Fibroblast of mammary gland (primary cell): ENCODE measurements around the gene PPP1R14C.

ENCODE experiments used
- DNase-seq: peaks from one replicate; pipeline ENCODE4 v3.0.0-alpha.2; 2010; ENCODE audit warnings: low read depth
- H3K4me3 ChIP-seq: 2 replicates; pipeline ENCODE4 v1.5.1; 2011; ENCODE audit warnings: low read depth, mild to moderate bottlenecking, low read length, moderate library complexity; ENCODE audit not compliant: control insufficient read depth
- TF ChIP-seq, protein P1 (sequence below): conservative IDR thresholded peaks from 2 replicates; pipeline ENCODE4 v1.5.1; 2011; ENCODE audit warnings: low read depth, low read length, inconsistent platforms; ENCODE audit not compliant: control insufficient read depth, insufficient read depth

Gene PPP1R14C

DNA sequence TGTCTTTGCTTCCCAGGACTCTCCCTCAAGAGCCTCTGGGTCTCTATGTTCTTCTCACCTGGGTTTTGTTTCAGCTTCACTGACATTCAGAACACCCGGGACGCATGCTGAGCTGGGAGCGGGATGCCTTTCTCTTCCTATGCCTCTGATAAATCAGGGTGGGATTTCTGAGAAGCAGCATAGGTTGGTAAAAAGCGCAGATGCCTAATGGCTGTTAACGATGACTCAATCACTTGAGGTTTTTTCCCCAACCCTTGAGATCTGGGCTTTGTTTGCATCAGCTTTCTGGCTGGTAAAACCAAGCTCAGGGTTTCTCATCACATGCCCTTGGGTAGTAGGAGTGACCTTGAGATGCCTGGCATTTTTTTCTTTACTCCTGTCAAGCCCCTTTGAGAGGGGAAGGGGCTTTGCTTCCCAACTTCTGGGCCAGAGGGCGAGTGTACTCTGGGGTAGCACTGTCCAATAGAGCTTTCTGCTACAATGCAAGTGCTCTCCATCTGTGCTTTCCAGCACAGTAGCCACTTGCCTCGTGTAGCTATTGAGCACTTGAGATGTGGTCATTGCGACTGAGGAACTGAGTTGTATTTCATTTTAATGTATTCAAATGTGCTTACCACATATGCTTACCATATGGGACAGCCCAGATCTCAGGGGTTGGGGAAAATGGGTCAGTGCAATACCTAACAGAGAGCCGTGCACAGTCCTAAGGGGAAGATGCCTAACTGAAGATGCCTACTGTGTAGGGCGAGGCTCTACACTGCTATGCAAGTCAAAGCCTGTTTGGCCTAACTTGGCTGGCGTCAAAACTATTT lies 69.1 kb downstream of the PPP1R14C start:
- TF ChIP-seq, protein P1, sequence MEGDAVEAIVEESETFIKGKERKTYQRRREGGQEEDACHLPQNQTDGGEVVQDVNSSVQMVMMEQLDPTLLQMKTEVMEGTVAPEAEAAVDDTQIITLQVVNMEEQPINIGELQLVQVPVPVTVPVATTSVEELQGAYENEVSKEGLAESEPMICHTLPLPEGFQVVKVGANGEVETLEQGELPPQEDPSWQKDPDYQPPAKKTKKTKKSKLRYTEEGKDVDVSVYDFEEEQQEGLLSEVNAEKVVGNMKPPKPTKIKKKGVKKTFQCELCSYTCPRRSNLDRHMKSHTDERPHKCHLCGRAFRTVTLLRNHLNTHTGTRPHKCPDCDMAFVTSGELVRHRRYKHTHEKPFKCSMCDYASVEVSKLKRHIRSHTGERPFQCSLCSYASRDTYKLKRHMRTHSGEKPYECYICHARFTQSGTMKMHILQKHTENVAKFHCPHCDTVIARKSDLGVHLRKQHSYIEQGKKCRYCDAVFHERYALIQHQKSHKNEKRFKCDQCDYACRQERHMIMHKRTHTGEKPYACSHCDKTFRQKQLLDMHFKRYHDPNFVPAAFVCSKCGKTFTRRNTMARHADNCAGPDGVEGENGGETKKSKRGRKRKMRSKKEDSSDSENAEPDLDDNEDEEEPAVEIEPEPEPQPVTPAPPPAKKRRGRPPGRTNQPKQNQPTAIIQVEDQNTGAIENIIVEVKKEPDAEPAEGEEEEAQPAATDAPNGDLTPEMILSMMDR: no peak
- no peak overlapping the region for H3K4me3 ChIP-seq
- DNase-seq: peak; percentile 14

DNA sequence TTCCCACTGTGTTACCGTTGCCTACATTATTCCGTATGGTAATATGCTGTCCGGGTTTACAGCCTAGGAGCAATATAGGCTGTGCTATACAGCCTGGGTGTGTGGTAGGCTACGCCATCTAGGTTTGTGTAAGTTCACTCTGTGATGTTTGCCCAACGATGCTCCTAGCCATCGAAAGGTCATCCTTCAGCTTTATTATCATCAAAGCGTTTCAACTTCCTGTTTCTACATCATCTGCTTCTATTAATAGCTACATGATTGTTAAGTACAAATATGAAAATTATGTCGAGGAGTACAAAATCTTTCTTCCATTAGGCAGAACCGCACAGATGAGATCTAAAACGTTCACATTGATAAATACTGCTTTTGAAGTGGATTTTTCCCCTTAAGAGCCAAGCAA lies 69.9 kb downstream of the PPP1R14C start:
- no peak for DNase-seq
- H3K4me3 ChIP-seq: no peak overlapping the region
- TF ChIP-seq, protein P1: no peak

DNA sequence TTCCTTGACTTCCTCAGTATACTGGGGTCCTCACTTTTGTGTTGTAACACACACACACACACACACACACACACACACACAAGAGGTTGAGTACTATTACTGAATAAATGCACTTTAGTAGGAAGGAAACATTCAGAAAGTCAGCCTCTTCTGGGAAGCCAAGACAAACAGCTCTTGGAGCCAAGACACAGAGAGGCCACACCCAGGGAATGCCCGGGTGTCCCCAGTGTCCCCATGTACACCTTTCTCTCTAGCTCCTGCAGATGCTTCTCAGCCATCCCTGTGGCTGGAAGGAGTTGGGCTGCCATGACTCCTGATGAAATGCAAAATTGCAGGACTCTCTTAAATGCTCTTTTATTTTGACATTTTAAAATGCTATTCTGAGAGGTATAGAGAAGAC lies 70.5 kb downstream of the PPP1R14C start:
- no peak for DNase-seq
- no peak overlapping the region for H3K4me3 ChIP-seq
- TF ChIP-seq, protein P1: no peak

DNA sequence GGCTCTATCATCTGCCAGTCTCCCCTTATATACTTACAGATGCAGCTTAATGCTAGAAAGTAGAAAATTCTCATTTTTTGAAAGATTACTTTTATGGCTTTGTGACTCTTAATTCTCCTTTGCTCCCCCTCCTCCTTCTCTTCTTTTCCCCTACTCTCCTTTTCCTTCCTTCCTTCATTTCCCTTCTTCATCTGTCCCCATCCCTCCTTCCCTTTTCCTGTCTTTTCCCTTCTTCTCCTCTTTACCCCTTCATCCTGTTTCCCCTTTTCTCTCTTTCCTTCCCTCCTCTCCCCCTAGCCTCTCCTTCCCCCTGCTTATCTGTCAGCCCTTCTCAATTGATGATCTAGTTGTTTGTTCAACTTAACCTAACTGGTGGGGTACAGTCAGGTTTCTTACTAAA lies 71.5 kb downstream of the PPP1R14C start:
- TF ChIP-seq, protein P1: no peak
- DNase-seq: no peak
- no peak overlapping the region for H3K4me3 ChIP-seq

DNA sequence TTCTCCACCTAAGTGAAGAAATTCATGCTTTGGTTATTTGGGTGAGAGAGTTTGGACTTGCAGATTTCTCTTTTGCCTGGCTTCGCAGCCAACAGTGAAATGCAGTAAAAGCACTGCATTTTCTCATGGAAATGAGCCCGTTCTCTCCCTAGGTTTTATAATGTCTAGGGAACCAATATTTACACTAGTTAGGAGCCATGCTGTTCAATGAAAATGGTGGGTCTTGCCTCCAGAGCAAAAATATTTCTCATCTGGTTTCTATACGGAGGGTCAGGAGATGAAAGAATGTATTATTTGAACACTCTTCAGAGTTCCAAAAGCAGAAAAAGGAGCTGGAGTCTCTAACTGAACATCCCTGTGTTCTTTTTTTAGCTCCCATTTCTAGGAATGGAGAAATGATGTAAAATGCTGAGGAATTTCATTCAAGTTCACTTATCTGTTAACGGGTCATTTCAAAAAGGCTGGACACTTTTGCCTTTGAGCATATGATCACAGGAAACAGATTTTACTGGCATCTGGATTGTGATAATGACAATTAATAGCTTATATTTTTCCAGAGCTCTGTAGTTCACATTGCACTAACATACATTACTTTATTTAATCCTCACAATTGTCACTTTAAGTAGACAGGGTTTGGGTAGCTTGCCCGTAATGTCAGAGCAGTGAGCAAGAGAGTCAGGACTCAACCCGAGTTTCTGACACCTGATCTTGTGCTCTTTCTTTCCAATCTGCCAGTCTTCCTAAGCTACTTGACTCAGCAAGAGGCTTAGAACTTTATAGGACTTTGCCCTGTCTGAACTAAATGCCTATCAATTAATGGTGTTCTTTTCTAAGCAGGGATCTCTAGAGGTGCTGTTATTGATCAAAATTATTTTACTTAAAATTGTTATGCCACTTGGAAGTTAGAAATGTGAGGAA lies 78.0 kb downstream of the PPP1R14C start:
- no peak overlapping the region for H3K4me3 ChIP-seq
- TF ChIP-seq, protein P1: no peak
- no peak for DNase-seq

DNA sequence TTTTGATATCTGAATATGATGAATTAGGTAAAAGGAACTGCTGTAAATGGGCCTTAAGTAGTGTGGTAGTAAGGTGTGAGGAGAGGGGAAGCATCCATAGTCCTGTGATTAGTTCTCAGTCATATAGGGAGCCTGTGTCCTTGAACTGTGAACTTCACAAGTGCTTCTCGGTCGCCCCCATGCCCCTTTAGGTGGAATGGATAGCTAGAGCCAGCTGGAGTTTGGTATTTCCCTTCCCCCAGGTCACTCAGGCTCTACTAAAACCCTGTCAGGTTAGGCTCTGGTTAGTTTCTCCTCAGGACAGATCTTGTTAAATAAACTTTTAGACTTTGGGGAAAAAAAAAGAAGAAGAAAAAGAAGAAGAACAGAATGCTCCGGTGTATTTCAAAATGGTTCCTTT lies 82.0 kb downstream of the PPP1R14C start:
- DNase-seq: no peak
- TF ChIP-seq, protein P1: no peak
- H3K4me3 ChIP-seq: no peak overlapping the region
